IMR-90 (cell line): ENCODE results near the gene SMIM31. TPM values are rescaled to one million over a fixed set of nuclear protein-coding genes. Genes with fewer than 3 reads are reported as not detected.

Source experiments
- ATAC-seq: fragments of 200-7000 bp; cut with Tn5 transposase; 2 replicates; pipeline ENCODE4 v1.9.1; 2020; ENCODE audit warnings: low read depth, mild to moderate bottlenecking, moderate library complexity
- BruUV-seq: library from RNA; stranded (reverse); fragments of 400-500 nt; replicated peaks from 2 replicates; lab custom pipeline; 2021; lab: Mats Ljungman, UMichigan
- CTCF ChIA-PET: fragments of 300-600 bp; formaldehyde crosslinking; extraction: SDS; loops from one replicate; lab custom pipeline; 2021; ENCODE audit warnings: antibody characterized with exemption; lab: Yijun Ruan, JAX
- POLR2A ChIA-PET: fragments of 300-600 bp; sonication (Branson Sonifier 250); formaldehyde crosslinking; loops from one replicate; lab custom pipeline; 2022; ENCODE audit warnings: antibody characterized with exemption; ENCODE audit not compliant: unreplicated experiment; lab: Charles Lee
- DNase-seq: peaks from one replicate; pipeline ENCODE4 v3.0.0; 2013
- H2AFZ ChIP-seq: replicated peaks from 2 replicates; pipeline ENCODE3; 2013; ENCODE audit warnings: low read length, mild to moderate bottlenecking; ENCODE audit not compliant: poor library complexity
- H2AK5ac ChIP-seq: 2 replicates; pipeline ENCODE4 v1.6.1; 2013; ENCODE audit warnings: low read depth, low read length, inconsistent platforms
- H2AK9ac ChIP-seq: replicated peaks from 2 replicates; pipeline ENCODE3; 2013; ENCODE audit warnings: mild to moderate bottlenecking, low read depth, low read length, moderate library complexity; ENCODE audit not compliant: poor library complexity
- H2BK120ac ChIP-seq: 2 replicates; pipeline ENCODE4 v1.6.1; 2013; ENCODE audit warnings: low read depth, low read length, inconsistent platforms
- H2BK15ac ChIP-seq: 3 replicates; pipeline ENCODE4 v1.6.1; 2013; ENCODE audit warnings: low read depth, low read length, inconsistent platforms
- H2BK20ac ChIP-seq: 2 replicates; pipeline ENCODE4 v1.6.1; 2013; ENCODE audit warnings: low read depth, mild to moderate bottlenecking, inconsistent platforms, low read length, moderate library complexity
- H2BK5ac ChIP-seq: 2 replicates; pipeline ENCODE4 v1.6.1; 2013; ENCODE audit warnings: mild to moderate bottlenecking, low read depth, low read length, inconsistent platforms; ENCODE audit not compliant: poor library complexity, severe bottlenecking
- H3K14ac ChIP-seq: replicated peaks from 2 replicates; pipeline ENCODE4 v1.6.1; 2013; ENCODE audit warnings: low read depth, low read length, inconsistent platforms
- H3K18ac ChIP-seq: 2 replicates; pipeline ENCODE4 v1.6.1; 2013; ENCODE audit warnings: low read depth, low read length, control low read depth
- H3K23ac ChIP-seq: 2 replicates; pipeline ENCODE4 v1.6.1; 2013; ENCODE audit warnings: low read depth, low read length, inconsistent platforms
- H3K27ac ChIP-seq: 2 replicates; pipeline ENCODE4 v1.5.1; 2013; ENCODE audit warnings: mild to moderate bottlenecking, control low read depth, low read length; ENCODE audit not compliant: insufficient read depth
- H3K27me3 ChIP-seq: 2 replicates; pipeline ENCODE4 v1.6.1; 2013; ENCODE audit warnings: low read length; ENCODE audit not compliant: control insufficient read depth, insufficient read depth
- H3K36me3 ChIP-seq: 2 replicates; pipeline ENCODE4 v1.6.1; 2013; ENCODE audit warnings: low read length, mixed read lengths; ENCODE audit not compliant: control insufficient read depth, insufficient read depth
- H3K4ac ChIP-seq: 2 replicates; pipeline ENCODE4 v1.6.1; 2013; ENCODE audit warnings: low read depth, low read length, inconsistent platforms
- H3K4me1 ChIP-seq: 2 replicates; pipeline ENCODE4 v1.6.1; 2013; ENCODE audit warnings: low read length, mixed read lengths; ENCODE audit not compliant: control insufficient read depth, insufficient read depth
- H3K4me2 ChIP-seq: 2 replicates; pipeline ENCODE4 v1.6.1; 2013; ENCODE audit warnings: low read depth, mild to moderate bottlenecking, control low read depth, low read length, moderate library complexity
- H3K4me3 ChIP-seq: 2 replicates; pipeline ENCODE4 v1.5.1; 2013; ENCODE audit warnings: low read depth, mild to moderate bottlenecking, control low read depth, low read length, moderate library complexity; ENCODE audit not compliant: insufficient read depth
- H3K56ac ChIP-seq: 2 replicates; pipeline ENCODE4 v1.6.1; 2013; ENCODE audit warnings: low read length, inconsistent platforms; ENCODE audit not compliant: insufficient read depth; ENCODE audit errors: extremely low read depth
- H3K79me1 ChIP-seq, 2 experiments: 2 replicates each; pipeline ENCODE4 v1.6.1; 2013; ENCODE audit warnings: low read length in 2 of 2, inconsistent platforms in 1 of 2, low read depth in 1 of 2
- H3K9ac ChIP-seq: 2 replicates; pipeline ENCODE4 v1.6.1; 2013; ENCODE audit warnings: low read depth, low read length, control low read depth
- H3K9me1 ChIP-seq: 2 replicates; pipeline ENCODE4 v1.6.1; 2013; ENCODE audit warnings: low read length, inconsistent platforms; ENCODE audit not compliant: insufficient read depth
- H3K9me3 ChIP-seq: 2 replicates; pipeline ENCODE4 v1.6.1; 2013; ENCODE audit warnings: low read length; ENCODE audit not compliant: control insufficient read depth, insufficient read depth
- H4K20me1 ChIP-seq: 2 replicates; pipeline ENCODE4 v1.6.1; 2013; ENCODE audit warnings: low read length, inconsistent platforms; ENCODE audit not compliant: insufficient read depth
- H4K5ac ChIP-seq: 2 replicates; pipeline ENCODE4 v1.6.1; 2013; ENCODE audit warnings: mild to moderate bottlenecking, low read depth, low read length, control low read depth
- H4K8ac ChIP-seq, 2 experiments: 2 replicates each; pipeline ENCODE4 v1.6.1; 2013; ENCODE audit warnings: low read depth in 2 of 2, low read length in 2 of 2, control low read depth in 1 of 2, inconsistent platforms in 1 of 2
- H4K91ac ChIP-seq: 2 replicates; pipeline ENCODE4 v1.6.1; 2013; ENCODE audit warnings: low read depth, low read length, inconsistent platforms; ENCODE audit not compliant: insufficient read depth
- CEBPB ChIP-seq: IDR thresholded peaks from 2 replicates; pipeline ENCODE4 v1.6.1; 2012; ENCODE audit warnings: low read depth, low read length, improper control_type of control experiment
- MAFK ChIP-seq: IDR thresholded peaks from 2 replicates; pipeline ENCODE4 v1.6.1; 2012; ENCODE audit warnings: low read depth, low read length, improper control_type of control experiment
- MXI1 ChIP-seq: IDR thresholded peaks from 2 replicates; pipeline ENCODE4 v1.6.1; 2012; ENCODE audit warnings: low read depth, mild to moderate bottlenecking, low read length, moderate library complexity, borderline replicate concordance
- NFE2L2 ChIP-seq: fragments of 150-350 bp; IDR thresholded peaks from 2 replicates; pipeline ENCODE4 v1.6.1; 2016; ENCODE audit warnings: low read depth, mild to moderate bottlenecking, low read length
- WGBS, 2 experiments: methylation state at CpG; one replicate each; pipeline versions ENCODE4 v1.1.5 to v1.1.7; 2013; ENCODE audit warnings: missing lambda C conversion rate in 2 of 2; ENCODE audit not compliant: insufficient read length in 1 of 2; ENCODE audit errors: extremely low coverage in 2 of 2; 5-methylcytosine and 5-hydroxymethylcytosine counted together
- dilution Hi-C: fragments of 300-500 bp; cut with HindIII; formaldehyde crosslinking; loops from one replicate; pipeline ENCODE4 v1.14.3; 2018; ENCODE audit warnings: low sequenced_read_pairs; ENCODE audit not compliant: unreplicated experiment
- in situ Hi-C: fragments of 300-500 bp; cut with MboI; formaldehyde crosslinking; loops from 3 replicates; pipeline ENCODE4 v1.14.3; 2019; ENCODE audit warnings: low sequenced_read_pairs, inconsistent platforms, mixed read lengths
- intact Hi-C: fragments of 100-400 bp; cut with micrococcal nuclease; formaldehyde crosslinking; loops from 2 replicates; pipeline ENCODE4 v1.10.0; 2022
- polyA plus RNA-seq, 3 experiments: library from polyadenylated mRNA; depleted of rRNA; stranded (reverse); fragments of >200 nt; gene quantifications; 2 replicates each; pipeline ENCODE4 v1.2.3, GENCODE V29; 2012; ENCODE audit warnings: low replicate concordance in 1 of 3
- total RNA-seq: library from RNA; depleted of rRNA; stranded (reverse); fragments of >200 nt; gene quantifications from 2 replicates; pipeline ENCODE4 v1.2.3, GENCODE V29; 2012
- TF ChIP-seq, protein P1 (sequence below): fragments of 150-350 bp; IDR thresholded peaks from 2 replicates; pipeline ENCODE4 v1.6.1; 2017; ENCODE audit warnings: mild to moderate bottlenecking, antibody characterized with exemption, low read length, low read depth
- TF ChIP-seq, protein P2 (sequence below): conservative IDR thresholded peaks from 2 replicates; pipeline ENCODE4 v1.5.1; 2012; ENCODE audit warnings: mild to moderate bottlenecking, low read depth, low read length, improper control_type of control experiment

The SMIM31 gene
- total and polyA plus RNA-seq, 2 of the 4 experiments (the other 2 are of a cell fraction), result not detected

DNA sequence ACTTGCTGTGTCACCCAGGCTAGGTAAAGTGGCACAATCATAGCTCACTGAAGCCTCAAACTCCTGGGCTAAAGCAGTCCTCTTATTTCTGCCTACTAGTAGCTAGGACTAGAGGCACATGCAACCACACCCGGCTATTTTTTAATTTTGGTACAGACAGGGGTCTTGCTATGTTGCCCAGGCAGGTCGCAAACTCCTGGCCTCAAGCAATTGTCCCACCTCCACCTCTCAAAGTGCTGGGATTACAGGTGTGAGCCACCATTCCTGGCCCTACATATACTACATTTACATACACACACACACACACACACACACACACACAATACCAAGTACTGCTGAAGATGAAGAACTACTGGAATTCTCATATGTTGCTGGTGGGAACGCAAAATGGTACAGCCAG lies 26.9 kb downstream of the SMIM31 start:
- no peak overlapping the region for H4K91ac ChIP-seq
- no peak overlapping the region for H3K4ac ChIP-seq
- no peak overlapping the region for H3K4me3 ChIP-seq
- no peak overlapping the region for H2BK20ac ChIP-seq
- in situ Hi-C loops (no loop called here), intact Hi-C loops (no loop called here), dilution Hi-C loops (no loop called here)
- no peak overlapping the region for H4K5ac ChIP-seq
- no peak overlapping the region for H2AK5ac ChIP-seq
- no peak overlapping the region for H2AFZ ChIP-seq
- no peaks in the 10 kb centered on the region for H3K4me1 ChIP-seq
- no peaks in the 10 kb centered on the region for H4K20me1 ChIP-seq
- no peak overlapping the region for H3K23ac ChIP-seq
- H3K36me3 ChIP-seq, result no peaks in the 10 kb centered on the region
- no peaks in the 10 kb centered on the region for H3K9me1 ChIP-seq
- TF ChIP-seq NFE2L2 (no peak), MAFK (no peak), MXI1 (no peak), CEBPB (no peak)
- TF ChIP-seq, protein P1, sequence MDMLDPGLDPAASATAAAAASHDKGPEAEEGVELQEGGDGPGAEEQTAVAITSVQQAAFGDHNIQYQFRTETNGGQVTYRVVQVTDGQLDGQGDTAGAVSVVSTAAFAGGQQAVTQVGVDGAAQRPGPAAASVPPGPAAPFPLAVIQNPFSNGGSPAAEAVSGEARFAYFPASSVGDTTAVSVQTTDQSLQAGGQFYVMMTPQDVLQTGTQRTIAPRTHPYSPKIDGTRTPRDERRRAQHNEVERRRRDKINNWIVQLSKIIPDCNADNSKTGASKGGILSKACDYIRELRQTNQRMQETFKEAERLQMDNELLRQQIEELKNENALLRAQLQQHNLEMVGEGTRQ, result no peak
- TF ChIP-seq, protein P2, sequence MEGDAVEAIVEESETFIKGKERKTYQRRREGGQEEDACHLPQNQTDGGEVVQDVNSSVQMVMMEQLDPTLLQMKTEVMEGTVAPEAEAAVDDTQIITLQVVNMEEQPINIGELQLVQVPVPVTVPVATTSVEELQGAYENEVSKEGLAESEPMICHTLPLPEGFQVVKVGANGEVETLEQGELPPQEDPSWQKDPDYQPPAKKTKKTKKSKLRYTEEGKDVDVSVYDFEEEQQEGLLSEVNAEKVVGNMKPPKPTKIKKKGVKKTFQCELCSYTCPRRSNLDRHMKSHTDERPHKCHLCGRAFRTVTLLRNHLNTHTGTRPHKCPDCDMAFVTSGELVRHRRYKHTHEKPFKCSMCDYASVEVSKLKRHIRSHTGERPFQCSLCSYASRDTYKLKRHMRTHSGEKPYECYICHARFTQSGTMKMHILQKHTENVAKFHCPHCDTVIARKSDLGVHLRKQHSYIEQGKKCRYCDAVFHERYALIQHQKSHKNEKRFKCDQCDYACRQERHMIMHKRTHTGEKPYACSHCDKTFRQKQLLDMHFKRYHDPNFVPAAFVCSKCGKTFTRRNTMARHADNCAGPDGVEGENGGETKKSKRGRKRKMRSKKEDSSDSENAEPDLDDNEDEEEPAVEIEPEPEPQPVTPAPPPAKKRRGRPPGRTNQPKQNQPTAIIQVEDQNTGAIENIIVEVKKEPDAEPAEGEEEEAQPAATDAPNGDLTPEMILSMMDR, result no peak
- CTCF ChIA-PET, result interaction anchor here (1.0 kb wide), 1 partner anchor 327 kb away, joined by 3 read pairs; no protein-coding TSS in a partner anchor
- POLR2A ChIA-PET, result no interaction called here
- no peak overlapping the region for H2AK9ac ChIP-seq
- H3K14ac ChIP-seq, result no peak overlapping the region
- H3K56ac ChIP-seq, result no peak overlapping the region
- H4K8ac ChIP-seq, result no peak overlapping the region
- no TSS peak for BruUV-seq
- no peak overlapping the region for H2BK15ac ChIP-seq
- H3K9ac ChIP-seq, result no peak overlapping the region
- no peak overlapping the region for H2BK5ac ChIP-seq
- no peaks in the 10 kb centered on the region for H3K27me3 ChIP-seq
- no peak for ATAC-seq
- H2BK120ac ChIP-seq, result no peak overlapping the region
- H3K18ac ChIP-seq, result no peak overlapping the region
- H3K4me2 ChIP-seq, result no peak overlapping the region
- no peaks in the 10 kb centered on the region for H3K9me3 ChIP-seq
- no peaks in the 10 kb centered on the region for H3K79me1 ChIP-seq
- no peak overlapping the region for H3K27ac ChIP-seq
- DNase-seq, result no peak
- no CpG with 5 or more reads among the region's 3 CpGs for WGBS, 2 experiments
